Stomach (tissue), 9 donors: Measurements from ENCODE around the gene OR2T11. TPM values are rescaled to one million over a fixed set of nuclear protein-coding genes. Genes with fewer than 3 reads are reported as not detected.

Experiments used
- DNase-seq, 2 donors: peaks; one replicate each; pipeline versions ENCODE4 v3.0.0 to v3.0.0-alpha.2; 2013 to 2019
- H3K27ac ChIP-seq, 5 donors: fragments of 200-600 bp in 4 of 5; sonication (generic) in 4 of 5; one replicate each; pipeline ENCODE4 v1.5.1; 2013 to 2019; ENCODE audit warnings: mild to moderate bottlenecking in 1 of 5, moderate library complexity in 1 of 5
- H3K27me3 ChIP-seq, 3 donors: fragments of 200-600 bp; sonication (generic); one replicate each; pipeline ENCODE4 v1.5.1; 2017 to 2019; ENCODE audit warnings: mixed run types in 1 of 3
- H3K36me3 ChIP-seq, 4 donors: fragments of 200-600 bp; sonication (generic); 1 replicate in 3 of 4; 2 replicates in 1 of 4; pipeline ENCODE4 v1.5.1; 2016 to 2019
- H3K4me1 ChIP-seq, 4 donors: fragments of 200-600 bp; sonication (generic); one replicate each; pipeline ENCODE4 v1.5.1; 2016 to 2019
- H3K4me3 ChIP-seq, 4 donors: fragments of 200-600 bp; sonication (generic) in 3 of 4; one replicate each; pipeline ENCODE4 v1.5.1; 2016 to 2019; ENCODE audit warnings: mild to moderate bottlenecking in 1 of 4
- H3K9me3 ChIP-seq, 4 donors: fragments of 200-600 bp; sonication (generic); one replicate each; pipeline ENCODE4 v1.5.1; 2016 to 2019
- EP300 ChIP-seq: sonication (generic); formaldehyde crosslinking; IDR thresholded peaks from one replicate; pipeline ENCODE4 v1.6.1; 2017; ENCODE audit warnings: antibody characterized with exemption
- POLR2A ChIP-seq, 4 donors: fragments of 450-650 bp; IDR thresholded peaks; one replicate each; pipeline ENCODE4 v1.6.1; 2016; ENCODE audit warnings: antibody characterized with exemption in 4 of 4, control low read depth in 2 of 4, mild to moderate bottlenecking in 1 of 4, moderate library complexity in 1 of 4
- POLR2AphosphoS5 ChIP-seq, 3 donors: sonication (generic); formaldehyde crosslinking; IDR thresholded peaks; one replicate each; pipeline ENCODE4 v1.6.1; 2016; ENCODE audit warnings: antibody characterized with exemption in 3 of 3
- WGBS, 5 donors: extraction: QIAGEN DNeasy Blood & Tissue Kit in 3 of 5; methylation state at CpG; one replicate each; pipeline versions ENCODE4 v1.1.5 to v1.1.7; 2013 to 2018; 5-methylcytosine and 5-hydroxymethylcytosine counted together
- intact Hi-C: fragments of 100-400 bp; cut with DNase I; formaldehyde crosslinking; loops from one replicate; pipeline ENCODE4 v1.15.1; 2023; ENCODE audit warnings: low total_unique reads
- polyA plus RNA-seq, 3 donors: library from polyadenylated mRNA; stranded (reverse); fragments of 200-250 nt; gene quantifications; one replicate each; pipeline ENCODE4 v1.2.3, GENCODE V29; 2013
- total RNA-seq, 5 donors: library from RNA; depleted of rRNA; stranded (reverse); fragments of >200 nt; gene quantifications; one replicate each; pipeline versions ENCODE4 v1.1.0 to v1.2.3, GENCODE V29; 2014 to 2016
- TF ChIP-seq, protein P1 (sequence below), 7 experiments: fragments of 450-650 bp in 4 of 7; fragments of 200-600 bp in 3 of 7; sonication (generic) in 3 of 7; IDR thresholded peaks; one replicate each; pipeline ENCODE4 v1.5.1; 2016 to 2019; ENCODE audit warnings: antibody characterized with exemption in 7 of 7, control low read depth in 2 of 7, mild to moderate bottlenecking in 1 of 7
- donor health status: healthy with polysubstance abuse.
- donor health status: Bipolar disorder and iron deficiency.
- donor health status: healthy.

OR2T11 gene
- total and polyA plus RNA-seq, 8 donors, result not detected

DNA sequence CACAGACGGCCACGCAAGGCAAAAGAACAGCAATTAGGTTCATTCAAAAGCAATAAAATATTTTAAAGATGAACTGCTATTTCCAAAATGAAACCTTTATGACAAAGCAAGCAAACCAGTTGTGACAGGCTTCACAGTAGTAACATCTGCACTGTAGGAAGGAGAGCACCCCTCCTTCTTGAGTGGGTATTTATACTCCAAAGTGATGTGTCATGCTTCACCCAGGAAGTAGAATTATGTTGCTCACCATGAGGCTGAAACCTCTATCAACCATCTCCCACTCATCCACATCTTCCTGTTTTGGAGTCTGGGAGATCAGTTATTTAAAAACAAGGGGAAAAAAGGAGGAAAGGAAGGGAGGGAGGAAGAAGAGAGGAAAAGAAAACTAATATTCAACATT, 38.3 kb downstream of the OR2T11 start:
- Histone ChIP-seq H3K4me1 (no peaks in the 10 kb centered on the region), H3K27me3 (no peaks in the 10 kb centered on the region), H3K9me3 (no peaks in the 10 kb centered on the region), H3K27ac (no peak overlapping the region), H3K36me3 (no peaks in the 10 kb centered on the region), H3K4me3 (no peak overlapping the region)
- WGBS, 5 donors, result 64 to 87% (median 76%) methylated on average over 2 of the region's 2 CpGs
- TF ChIP-seq POLR2A (IDR thresholded peaks at IDR 0.05), result no peak
- no peak for TF ChIP-seq POLR2AphosphoS5 (IDR thresholded peaks at IDR 0.05)
- no peak for TF ChIP-seq EP300
- TF ChIP-seq, protein P1, sequence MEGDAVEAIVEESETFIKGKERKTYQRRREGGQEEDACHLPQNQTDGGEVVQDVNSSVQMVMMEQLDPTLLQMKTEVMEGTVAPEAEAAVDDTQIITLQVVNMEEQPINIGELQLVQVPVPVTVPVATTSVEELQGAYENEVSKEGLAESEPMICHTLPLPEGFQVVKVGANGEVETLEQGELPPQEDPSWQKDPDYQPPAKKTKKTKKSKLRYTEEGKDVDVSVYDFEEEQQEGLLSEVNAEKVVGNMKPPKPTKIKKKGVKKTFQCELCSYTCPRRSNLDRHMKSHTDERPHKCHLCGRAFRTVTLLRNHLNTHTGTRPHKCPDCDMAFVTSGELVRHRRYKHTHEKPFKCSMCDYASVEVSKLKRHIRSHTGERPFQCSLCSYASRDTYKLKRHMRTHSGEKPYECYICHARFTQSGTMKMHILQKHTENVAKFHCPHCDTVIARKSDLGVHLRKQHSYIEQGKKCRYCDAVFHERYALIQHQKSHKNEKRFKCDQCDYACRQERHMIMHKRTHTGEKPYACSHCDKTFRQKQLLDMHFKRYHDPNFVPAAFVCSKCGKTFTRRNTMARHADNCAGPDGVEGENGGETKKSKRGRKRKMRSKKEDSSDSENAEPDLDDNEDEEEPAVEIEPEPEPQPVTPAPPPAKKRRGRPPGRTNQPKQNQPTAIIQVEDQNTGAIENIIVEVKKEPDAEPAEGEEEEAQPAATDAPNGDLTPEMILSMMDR (IDR thresholded peaks at IDR 0.05), result no peak
- DNase-seq, result no peak
- intact Hi-C loops, result no loop called here

DNA sequence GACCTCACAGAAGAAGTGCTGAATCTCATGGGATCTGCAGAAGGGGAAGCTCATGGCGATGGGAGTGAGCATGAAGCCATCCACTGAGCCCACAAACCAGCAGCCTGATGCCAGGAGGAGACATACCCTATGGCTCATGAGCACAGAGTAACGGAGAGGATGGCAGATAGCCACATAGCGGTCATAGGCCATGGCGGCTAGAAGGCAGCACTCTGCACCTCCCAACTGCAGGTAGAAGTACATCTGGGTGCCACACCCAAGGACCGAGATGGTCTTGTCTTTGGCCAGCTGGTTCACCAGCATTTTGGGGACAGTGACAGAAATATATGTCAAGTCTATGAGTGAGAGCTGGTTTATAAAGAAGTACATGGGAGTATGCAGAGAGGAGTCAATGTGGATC, 41.7 kb downstream of the OR2T11 start:
- no peak overlapping the region for H3K4me3 ChIP-seq
- DNase-seq, result no peak
- WGBS, 5 donors, result 83 to 90% (median 87%) methylated on average over 5 of the region's 5 CpGs

DNA sequence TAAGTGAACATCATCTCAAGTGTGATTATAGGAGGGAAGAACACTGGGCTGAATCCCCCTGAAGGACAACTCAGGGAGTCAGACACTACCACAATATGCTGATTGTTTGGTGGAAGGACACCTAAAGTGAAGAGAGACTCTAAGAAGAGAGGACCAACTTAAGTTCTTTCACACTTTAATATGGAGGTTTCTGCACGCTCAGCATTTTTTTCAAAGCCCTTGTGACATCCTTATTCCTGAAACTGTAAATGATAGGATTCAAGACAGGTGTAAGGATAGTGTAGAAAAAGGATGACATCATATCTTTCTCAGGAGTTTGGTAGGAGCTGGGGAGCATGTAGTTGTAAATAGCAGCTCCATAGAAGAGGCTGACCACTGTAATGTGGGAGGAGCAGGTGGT, 42.2 kb downstream of the OR2T11 start:
- intact Hi-C loops, result no loop called here
- H3K27me3 ChIP-seq, result no peaks in the 10 kb centered on the region
- no peaks in the 10 kb centered on the region for H3K36me3 ChIP-seq
- TF ChIP-seq, protein P1 (IDR thresholded peaks at IDR 0.05), result no peak
- H3K9me3 ChIP-seq, result no peaks in the 10 kb centered on the region
- no peak overlapping the region for H3K4me3 ChIP-seq
- H3K4me1 ChIP-seq, result no peaks in the 10 kb centered on the region
- DNase-seq, result no peak
- no peak overlapping the region for H3K27ac ChIP-seq
- 76 to 83% (median 78%) methylated on average over 1 of the region's 1 CpG for WGBS, 5 donors

More for the DNA sequence above, 41.7 kb downstream of the OR2T11 start:
- Histone ChIP-seq H3K27ac (no peak overlapping the region), H3K36me3 (no peaks in the 10 kb centered on the region), H3K4me1 (no peaks in the 10 kb centered on the region), H3K9me3 (no peaks in the 10 kb centered on the region), H3K27me3 (no peaks in the 10 kb centered on the region)
- intact Hi-C loops, result no loop called here
- no peak for TF ChIP-seq EP300
- no peak for TF ChIP-seq POLR2AphosphoS5 (IDR thresholded peaks at IDR 0.05)

DNA sequence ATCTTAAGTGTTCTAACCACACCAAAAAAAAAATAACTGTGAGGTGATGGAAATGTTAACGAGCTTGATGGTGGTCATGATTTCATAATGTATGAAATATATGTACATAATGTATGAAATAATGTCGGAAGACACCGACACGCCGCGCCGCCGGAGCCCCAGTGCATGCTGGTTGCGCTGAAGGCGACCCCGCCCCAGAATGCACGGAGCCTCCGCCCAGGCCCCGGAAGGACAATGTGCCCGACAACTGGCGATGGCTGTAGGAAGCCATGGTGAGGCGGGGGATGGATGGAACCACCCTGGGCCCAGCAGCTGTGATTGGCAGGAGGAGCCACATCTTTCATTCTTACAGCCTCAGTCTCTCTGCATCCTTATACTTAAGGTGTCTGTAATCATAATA, 44.8 kb downstream of the OR2T11 start:
- no peak for DNase-seq
- no peak overlapping the region for H3K27ac ChIP-seq
- no peaks in the 10 kb centered on the region for H3K9me3 ChIP-seq
- TF ChIP-seq, protein P1 (IDR thresholded peaks at IDR 0.05), result no peak
- TF ChIP-seq POLR2AphosphoS5 (IDR thresholded peaks at IDR 0.05) (no peak), EP300 (no peak), POLR2A (IDR thresholded peaks at IDR 0.05) (no peak)
- H3K36me3 ChIP-seq, result no peaks in the 10 kb centered on the region
- 89 to 92% (median 91%) methylated on average over 17 of the region's 17 CpGs for WGBS, 5 donors
- H3K4me3 ChIP-seq, result no peak overlapping the region
- H3K27me3 ChIP-seq, result no peaks in the 10 kb centered on the region
- intact Hi-C loops, result no loop called here
- H3K4me1 ChIP-seq, result no peaks in the 10 kb centered on the region

DNA sequence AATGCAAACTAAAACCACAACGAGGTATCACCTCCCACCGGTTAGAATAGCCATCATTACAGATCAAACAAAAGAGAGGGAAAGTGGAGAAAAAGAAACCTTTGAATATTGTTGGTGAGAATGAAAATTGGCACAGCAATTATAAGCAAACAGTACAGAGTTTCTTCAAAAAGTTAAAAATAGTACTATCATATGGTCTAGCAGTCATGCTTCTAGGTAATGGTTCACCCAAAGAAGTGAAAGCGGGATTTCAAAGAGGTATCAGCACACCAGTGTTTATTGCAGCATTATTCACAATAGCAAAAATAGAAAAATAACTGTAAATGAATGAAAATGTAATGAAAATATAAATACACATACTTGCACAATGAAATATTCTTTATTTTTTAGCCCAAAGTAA, 45.6 kb downstream of the OR2T11 start:
- TF ChIP-seq POLR2A (IDR thresholded peaks at IDR 0.05) (no peak), EP300 (no peak)
- Histone ChIP-seq H3K9me3 (no peaks in the 10 kb centered on the region), H3K36me3 (no peaks in the 10 kb centered on the region), H3K27ac (no peak overlapping the region), H3K27me3 (no peaks in the 10 kb centered on the region), H3K4me3 (no peak overlapping the region), H3K4me1 (no peaks in the 10 kb centered on the region)
- no peak for DNase-seq
- 67 to 81% (median 73%) methylated on average over 3 of the region's 3 CpGs for WGBS, 5 donors
- intact Hi-C loops, result no loop called here
